ENCODE data around the gene TLDC2. TPM values are rescaled to one million over a fixed set of nuclear protein-coding genes. Genes with fewer than 3 reads are reported as not detected.
"Not testable (repeated sequence)": the region's sequence is repeated elsewhere in the genome, so short reads cannot be mapped to it uniquely, and the experiment has no call there.

The TLDC2 gene
- 0.59 TPM for total RNA-seq

DNA sequence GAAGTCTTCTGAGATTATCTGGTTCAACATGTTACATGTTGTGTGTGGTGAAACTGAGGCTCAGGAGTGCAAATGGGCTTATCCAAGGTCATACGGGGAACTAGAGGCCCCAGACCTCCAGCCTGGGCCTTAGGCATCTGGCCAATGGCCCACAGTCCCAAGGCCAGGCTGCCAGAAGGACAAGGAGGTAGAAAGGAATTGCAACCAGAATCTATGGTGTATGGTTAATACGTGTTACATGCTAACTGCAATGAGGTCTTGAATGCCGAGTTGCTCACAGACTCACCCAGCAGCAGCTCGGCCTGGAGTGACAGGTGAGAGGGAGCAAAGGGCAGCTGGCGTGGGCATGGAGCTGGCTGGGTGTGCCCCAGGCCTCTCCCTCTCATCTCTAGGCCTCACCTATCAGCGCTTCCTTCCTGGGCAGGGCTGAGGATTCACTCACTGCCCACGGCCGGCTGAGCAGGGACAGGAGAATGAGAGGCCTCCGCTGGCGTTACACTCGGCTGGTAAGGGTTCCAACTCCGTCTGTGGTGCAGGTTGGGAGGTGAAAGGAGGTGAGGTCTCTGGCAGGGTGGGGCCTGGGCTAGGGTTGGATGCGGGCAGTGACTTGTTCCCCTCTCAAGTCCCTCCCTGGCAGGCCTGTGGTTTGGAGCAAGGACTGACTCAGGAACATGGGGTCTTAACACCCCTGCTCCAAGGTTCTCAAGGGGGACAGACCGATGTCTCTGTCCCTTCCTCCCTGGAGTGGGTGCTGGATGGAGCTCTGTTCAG is at the start of gene TLDC2:
Gene TLDC2 (plus strand): TSS at position 437 of the 771 bp plus-strand sequence. CDS start 37 bp downstream, at position 474.
- DNase-seq, result no peak

DNA sequence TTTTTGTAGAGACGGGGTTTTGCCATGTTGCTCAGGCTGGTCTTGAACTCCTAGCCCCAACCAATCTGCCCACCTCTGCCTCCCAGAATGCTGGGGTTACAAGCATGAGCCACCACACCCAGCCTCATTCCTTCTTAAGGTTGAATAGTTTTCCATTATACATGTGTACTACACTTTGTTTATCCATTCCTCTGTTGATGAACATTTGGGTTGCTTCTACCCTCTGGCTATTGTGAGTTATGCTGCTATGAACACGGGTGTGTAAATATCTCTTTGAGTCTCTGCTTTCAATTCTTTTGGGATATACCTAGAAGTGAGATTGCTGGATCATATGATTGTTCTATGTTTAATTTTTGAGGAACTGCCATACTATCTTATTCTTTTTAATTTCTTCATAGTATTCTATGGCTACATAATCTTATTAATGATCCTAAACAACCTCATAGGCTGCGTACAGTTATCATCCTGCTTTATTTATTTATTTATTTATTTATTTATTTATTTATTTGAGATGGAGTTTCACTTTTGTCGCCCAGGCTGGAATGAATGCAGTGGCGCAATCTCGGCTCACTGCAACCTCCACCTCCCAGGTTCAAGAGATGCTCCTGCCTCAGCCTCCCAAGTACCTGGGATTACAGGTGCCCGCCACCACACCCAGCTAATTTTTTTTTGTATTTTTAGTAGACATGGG is 49.2 kb upstream of the TLDC2 start:
- no peak for DNase-seq

DNA sequence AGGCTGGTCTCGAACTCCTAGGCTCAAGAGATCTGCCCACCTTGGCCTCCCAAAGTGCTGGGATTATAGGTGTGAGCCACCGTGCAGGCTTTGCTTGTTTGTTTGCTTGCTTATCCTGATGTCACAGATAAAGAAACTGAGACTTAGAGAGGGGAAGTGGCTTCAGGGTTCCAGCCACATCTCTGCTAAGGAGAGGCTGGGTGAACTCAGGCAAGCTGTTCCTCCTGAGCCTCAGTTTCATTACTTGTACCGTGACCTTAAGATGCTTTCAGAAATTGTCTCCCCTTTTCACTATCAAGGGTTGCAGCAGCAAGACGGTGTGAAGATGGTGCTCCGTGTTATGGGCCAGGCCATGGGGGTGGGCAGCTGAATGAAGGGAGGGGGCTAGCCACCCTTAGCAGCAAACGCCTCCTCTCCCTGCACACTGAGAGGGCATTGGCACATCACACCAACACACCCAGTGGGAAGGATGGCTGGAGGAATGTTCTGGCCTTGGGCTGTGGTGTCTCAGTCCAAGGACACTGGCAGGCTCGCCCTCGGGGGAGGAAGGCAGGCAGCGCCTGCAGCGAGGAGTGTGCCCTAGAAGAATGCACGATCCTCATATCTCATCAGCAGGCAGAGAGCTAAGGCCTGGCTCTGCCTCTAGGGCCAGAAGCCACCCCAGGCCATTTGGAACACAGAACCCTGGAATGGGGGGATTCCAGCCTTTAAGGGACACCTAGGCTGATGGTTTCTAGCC is 48.2 kb upstream of the TLDC2 start:
- no peak for DNase-seq

DNA sequence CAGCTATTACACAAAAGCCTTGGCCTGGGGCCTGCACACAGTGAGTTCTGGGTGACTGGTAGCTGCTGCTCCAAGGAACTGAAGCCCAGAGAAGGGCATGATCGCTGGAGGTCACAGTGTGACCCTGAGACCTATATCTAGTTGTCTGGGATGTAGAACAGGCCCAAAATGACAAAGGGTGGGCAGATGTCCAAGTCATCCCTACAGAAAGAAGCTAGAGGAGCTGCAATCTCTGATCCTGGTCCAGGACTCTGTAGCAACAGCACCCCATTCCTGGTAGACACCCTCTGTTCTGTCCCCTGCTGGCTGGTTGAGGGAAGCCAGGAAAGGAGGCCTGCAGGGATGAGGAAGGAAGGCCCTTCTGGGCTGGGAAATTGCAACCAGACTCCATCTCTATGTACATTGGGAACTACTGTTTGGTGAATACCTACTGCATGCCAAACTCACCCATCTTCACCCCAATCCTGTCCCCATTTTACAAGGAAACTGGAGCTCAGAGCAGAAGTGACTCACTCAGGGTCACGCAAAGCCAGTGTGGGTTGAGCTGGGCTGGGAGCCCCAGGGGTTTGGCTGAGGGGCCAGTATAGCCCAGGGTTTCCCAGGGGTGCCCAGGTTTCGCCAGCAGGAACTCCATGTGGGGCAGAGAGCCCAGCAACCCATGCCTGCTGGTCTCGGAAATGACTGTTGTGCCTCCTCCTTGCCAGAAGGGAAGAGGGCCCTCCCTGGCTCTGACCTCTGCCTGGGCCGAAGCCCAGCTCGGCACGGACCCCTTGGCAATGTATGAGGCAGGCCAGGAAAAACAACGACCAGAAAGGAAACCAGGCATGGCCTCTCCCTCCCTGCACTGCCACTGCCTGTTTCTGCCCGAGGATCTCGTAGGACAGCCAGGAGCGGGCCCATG is 44.9 kb upstream of the TLDC2 start:
- no peak for DNase-seq

DNA sequence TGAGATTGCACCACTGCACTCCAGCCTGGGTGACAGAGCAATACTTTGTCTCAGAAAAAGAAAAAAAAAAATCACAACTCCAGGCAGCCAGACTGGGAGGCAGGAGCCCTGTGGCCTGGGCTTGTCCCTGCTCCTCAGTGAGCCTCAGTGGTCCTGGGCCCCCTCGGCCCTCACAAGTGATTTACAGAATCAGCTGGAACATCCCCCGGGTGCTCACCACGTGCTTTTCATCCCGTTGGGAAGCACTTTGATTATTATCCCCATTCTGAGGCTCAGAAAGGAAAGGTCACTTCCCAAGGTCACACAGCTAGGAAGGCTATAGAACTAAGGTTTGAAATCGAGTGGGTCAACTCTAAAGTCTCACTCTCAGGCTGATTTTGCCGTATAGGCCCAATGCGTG is 43.1 kb upstream of the TLDC2 start:
- no peak for DNase-seq

DNA sequence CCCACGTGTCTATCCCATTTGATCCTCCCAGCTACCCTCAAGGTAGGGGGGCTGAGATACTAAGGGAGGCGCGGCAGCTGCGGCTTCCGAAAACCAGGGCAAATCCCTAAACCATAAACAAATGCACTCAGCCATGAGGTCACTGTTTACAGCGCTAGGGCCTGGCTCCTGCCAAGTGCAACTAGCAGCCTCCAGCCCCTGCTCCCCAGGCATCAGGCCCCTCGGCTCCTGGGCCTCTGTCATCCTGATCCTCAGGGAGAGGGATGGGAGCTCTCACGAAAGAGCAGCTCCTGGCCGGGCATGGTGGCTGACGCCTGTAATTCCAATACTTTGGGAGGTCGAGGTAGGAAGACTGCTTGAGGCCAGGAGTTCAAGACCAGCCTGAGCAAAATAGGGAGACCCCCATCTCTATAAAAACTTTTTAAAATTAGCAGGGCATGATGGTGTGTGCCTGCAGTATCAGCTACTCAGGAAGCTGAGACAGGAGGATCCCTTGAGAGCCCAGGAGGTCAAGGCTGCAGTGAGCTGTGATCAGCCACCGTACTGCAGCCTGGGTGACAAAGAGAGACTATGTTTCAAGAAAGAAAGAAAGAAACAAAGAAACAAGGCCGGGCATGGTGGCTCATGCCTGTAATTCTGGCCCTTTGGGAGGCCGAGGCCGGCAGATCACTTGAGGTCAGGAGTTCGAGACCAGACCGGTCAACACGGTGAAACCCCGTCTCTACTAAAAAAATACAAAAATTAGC is 42.5 kb upstream of the TLDC2 start:
- no peak for DNase-seq

DNA sequence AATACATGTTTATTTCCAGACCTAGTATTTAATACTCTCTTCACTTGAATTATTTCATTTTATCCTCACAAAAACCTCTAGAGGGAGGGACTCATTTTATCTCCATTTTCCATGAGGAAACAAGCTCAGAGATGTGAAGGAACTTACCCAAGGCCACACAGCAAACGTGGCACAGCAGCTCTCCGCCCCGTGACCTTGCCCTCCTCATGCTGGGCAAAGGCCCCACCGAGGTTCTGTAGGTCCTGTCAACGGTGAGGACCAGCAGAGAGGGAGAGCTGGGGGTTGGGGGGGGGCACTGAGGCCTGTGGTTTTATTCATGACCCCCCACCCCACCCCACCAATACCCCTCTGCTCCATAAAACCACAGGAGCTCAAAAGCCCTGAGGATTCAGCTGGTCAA is 40.9 kb upstream of the TLDC2 start:
- no peak for DNase-seq

DNA sequence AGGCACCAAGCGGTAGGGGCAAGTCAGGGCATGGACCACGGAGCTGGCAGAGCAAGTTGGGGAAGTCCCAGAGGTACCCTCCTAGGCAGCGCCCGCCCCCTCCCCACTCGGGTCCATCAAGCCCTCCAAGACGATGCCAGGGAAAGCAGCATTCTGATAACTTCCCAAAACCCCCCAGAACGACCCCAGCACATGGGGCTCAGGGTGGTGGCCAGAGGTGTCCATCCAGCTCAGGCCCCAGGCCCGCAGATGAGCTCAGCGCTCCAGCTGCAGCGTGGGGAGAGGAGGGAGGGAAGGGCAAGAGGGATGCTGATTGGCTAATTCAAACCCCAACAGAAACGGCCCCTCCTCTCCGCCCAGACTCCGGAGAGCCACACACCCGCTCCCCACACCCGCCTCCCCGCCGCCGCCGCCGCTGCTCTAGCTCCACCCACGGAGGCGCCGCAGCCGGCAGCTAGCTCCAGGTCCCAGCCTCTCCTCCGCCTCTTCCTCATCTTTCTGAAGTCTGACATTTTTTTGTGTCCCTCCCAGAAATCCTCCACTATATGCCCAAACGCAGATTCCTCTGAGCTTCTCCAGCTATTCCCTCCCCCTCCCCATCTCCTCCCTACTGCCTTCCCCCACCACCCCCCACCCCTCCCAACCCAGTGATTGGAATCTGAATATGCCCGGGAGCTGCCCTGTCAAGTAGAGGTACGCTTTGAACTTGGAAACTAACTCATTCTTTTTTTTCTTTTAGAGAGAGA is 40.3 kb upstream of the TLDC2 start:
- peak; percentile 93 for DNase-seq

DNA sequence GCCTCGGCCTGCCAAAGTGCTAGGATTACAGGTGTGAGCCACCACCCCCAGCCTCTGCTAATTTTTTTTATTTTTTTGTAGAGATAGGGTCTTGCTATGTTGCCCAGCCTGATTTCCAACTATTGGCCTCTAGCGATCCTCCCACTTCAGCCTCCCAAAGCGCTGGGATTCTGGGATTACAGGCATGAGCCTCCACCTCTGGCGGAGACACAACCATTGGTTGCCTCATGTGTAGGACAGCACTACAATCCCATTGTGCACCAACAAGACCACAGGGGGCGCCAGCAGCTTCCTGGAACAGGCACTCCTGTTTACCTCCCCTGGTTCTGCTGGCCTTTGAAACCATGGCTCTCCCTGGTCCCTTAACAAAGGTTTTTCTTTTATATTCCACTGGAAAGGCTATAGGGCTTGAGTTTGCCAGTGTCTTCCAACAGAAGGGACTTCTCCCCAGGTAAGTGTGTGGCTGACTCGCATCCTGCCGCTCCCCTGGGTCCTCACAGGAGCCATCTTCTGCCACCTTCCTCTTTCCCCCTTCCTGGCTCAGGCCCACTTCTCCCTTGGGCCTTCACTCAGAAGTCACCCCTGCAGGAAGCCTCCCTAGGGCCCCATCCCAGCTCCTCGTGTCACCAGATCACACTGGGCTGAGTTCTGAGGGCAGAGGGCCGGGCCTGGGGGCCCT is 39.2 kb upstream of the TLDC2 start:
- no peak for DNase-seq

DNA sequence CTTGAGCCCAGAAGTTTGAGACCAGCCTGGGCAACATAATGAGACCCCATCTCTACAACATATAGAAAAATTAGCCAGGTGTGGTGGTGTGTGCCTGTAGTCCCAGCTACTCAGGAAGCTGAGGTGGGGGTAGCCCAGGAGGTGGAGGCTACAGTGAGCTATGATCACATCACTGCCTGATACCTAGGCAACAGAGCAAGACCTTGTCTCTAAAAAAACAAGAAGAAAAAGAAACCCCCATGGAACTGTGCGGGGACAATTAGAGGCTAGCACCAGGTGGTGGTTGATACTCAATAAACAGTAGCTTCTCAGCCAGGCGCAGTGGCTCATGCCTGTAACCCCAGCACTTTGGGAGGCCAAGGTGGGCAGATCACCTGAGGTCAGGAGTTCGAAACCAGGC is 37.6 kb upstream of the TLDC2 start:
- DNase-seq, result not testable (repeated sequence)

DNA sequence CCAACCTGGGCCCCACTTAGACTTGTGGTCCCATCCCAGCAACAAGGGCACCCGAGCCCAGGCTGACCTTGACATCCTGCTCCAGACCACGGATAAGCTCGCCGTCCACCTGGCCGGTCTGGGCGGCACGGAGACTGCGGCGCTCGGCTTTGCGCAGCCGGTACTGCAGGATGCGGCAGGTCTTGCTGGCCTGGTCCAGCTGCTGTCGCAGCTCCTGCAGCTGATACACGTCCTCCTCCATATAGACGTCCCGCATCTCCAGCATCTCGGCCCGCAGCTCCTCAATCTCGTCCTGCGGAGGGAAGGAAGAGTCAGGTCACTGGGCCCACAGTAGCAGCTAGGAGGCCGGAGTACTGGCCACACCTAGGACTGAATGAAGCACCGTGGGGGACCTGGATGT is 36.8 kb upstream of the TLDC2 start:
- DNase-seq, result no peak

DNA sequence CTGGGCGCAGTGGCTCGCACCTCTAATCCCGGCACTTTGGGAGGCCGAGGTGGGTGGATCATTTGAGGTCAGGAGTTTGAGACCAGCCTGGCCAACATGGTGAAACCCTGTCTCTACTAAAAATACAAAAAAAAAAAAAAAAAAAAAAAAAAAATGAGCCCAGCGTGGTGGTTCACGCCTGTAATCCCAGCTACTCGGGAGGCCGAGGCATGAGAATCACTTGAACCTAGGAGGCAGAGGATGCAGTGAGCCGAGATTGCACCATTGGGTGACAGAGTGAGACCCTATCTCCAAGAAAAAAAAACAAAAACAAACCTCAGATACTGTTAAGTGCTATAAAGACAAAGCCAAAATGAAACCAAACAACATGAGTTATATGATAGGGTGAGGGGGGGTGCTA is 34.9 kb upstream of the TLDC2 start:
- DNase-seq, result not testable (repeated sequence)

DNA sequence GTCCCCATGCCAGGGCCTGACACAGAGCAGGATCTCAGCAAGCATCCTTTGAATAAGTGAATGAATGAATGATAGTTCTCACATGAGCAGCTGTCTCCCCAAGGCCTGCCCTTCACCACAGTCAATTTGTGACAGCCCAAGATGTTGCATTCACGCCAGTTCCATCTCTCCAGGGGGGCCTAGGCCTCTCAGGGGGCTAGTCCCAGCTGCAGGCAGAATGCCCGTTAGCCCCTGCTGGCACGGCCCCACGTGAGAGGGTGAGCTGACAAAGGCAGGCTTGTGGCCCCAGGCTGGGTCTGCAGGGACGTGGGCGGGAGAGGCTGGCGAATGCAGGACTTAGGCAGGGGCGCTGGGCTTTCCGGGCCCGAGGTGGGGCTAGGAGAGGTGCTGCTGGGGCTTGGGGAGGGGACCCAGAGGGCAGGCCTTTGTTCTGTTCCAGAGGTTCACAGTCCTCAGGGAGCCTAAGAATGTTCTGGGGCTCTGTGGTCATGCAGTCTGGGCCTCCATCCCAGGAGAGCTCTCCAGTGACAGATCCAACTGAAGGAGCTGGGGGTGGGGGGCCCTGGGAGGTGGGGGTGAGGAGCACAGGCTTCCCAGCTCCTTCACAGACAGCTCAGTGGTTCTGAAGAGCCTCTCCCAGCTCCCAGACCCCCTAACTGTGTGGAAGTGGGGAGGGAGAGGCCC is 30.5 kb upstream of the TLDC2 start:
- DNase-seq, result no peak

DNA sequence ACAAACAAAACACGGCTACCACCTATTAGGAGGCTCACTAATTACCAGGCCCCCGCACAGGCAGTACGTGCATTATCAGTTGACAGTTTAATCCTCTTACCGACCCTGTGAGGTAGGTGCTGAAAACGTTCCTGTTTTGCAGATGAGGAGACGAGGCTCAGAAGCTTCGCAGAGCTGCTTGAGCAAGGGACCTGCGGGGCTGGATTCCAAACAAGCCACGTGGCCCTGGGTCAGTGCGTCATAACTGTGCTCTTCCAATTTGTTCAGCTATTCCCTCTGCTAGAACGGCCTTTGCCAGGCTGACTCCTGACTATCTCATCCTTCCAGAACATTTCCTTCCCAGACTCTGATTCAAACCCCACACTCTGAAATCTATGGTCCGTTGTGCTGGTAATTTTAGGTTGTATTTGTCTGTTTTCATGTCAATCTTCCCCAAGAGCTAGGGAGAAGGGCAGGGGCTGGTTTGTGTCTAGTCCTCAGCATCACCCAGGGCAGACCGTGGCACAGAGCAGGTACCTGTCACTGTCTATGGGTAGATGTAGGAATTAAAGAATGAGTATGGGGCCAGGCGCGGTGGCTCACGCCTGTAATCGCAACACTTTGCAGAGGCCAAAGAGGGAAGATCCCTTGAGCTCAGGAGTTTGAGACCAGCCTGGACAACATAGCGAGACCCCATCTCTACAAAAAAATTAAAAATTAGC is 28.8 kb upstream of the TLDC2 start:
- DNase-seq, result peak; percentile 21

DNA sequence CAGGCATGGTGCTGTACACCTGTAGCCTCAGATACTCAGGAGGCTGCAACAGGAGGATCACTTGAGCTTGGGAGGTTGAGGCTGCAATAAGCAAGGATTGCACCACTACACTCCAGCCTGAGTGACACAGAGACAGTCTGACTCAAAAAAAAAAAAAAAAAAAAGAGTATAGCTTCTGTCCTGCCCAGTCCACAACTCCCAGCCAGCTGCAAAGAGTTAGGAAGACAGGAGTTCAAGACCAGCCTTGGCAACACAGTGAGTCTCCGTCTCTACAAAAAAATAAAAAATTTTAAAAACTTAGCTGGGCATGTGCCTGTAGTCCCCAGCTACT is 28.3 kb upstream of the TLDC2 start:
- DNase-seq, result no peak

DNA sequence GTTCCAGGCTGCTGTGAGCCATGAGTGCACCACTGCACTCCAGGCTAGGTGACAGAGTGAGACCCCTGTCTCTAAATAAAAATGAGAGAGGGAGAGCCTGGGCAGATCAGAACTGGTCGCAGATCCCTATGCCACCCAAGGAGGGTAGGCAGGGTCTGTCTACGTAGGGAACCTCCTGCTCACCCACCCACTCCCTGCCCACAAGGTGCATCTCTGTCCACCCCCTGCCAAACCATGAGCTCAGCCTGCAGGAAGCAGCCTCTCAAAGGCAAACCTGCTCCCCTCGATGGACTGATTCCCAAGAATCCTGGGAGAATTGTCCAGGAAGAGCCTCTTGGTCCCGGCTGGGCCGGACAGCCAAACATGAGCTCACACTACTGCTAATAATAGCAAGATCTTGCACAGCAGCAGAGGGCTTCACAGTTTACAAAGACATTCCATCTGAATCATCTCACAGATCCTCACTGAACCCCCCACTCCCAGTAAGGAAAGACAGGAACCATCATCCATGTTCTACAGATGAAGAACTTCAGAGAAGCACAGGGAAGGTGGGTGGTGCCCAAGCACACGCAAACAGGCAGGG is 27.8 kb upstream of the TLDC2 start:
- DNase-seq, result peak; percentile 39

DNA sequence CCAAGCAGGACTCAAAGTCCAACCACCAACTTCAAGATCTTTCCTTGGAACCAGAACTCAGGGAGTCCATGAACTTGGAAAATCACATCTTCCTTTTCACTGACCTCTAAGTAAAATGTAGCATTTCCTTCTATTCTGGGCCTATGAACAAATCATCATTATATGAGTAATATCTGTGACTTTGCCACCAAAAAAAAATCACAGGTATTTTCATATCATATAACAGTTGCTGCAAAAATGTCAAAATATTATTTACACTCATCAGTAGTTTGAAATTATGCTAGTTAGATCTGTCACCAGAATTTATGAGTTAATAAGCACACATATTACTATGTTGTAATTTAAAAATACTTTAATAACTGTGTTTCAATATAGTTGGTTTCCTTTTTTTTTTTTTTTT is 27.3 kb upstream of the TLDC2 start:
- DNase-seq, result no peak

DNA sequence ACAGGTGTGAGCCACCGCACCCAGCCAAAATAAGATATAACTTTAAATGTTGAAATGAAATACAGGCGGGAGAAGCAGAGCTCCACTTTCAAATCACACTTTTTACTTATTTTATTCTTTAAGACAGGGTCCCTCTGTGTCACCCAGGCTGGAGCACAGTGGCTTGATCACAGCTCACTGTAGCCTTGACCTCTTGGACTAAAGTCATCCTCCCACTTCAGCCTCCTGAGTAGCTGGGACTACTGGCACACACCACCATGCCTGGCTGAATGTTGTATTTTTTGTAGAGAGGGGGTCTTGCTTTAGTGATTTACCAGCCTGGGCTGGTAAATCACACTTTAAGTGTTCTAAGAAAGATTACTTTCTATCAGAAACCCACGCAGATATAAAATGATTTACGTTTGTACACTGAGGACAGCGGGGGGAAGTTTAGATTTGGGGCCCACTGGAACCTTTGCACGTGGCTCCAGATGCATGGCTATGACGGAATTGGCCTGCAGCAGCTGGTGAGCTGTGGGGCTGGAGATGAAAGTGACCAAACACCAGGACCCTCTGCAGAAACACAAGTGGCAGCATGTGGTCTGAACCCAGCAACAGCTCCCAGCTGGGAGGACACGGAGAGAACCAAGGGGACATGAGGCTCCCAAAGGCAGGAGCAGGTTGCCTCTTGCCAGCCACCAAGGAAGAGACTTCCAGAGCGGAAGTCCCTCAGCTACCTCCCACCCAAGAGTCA is 26.4 kb upstream of the TLDC2 start:
- DNase-seq, result no peak

Data from skin of body (tissue), 2 donors.